Activated T-cell treated with anti-CD3 and anti-CD28 coated beads for 1 hour (primary cell): ENCODE measurements around the gene PRDM4.
"Not testable (repeated sequence)": the region's sequence is repeated elsewhere in the genome, so short reads cannot be mapped to it uniquely, and the experiment has no call there.

Source experiments
- DNase-seq: peaks from one replicate; pipeline ENCODE4 v3.0.0-alpha.2; 2020; ENCODE audit warnings: low read depth

PRDM4 gene

DNA sequence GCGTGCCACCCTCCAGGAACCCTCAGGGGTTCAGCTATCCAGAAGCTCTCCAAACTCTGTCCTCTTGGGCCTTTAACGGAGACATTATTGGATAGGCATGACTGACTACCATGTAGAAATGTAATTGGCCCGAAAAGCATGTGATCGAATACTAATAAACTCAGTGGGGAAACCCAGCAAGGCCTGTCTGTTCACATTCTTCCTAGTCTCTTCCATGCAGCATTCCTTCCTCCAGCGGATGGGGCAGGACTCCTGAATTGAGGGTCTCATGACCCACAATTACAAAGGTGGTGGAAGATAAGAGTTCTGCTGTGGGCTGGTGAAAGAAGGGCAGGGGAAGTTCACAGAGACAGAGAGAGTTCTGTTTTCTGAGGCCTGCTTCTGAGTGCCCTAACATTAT is 6.5 kb upstream of the PRDM4 start:
- no peak for DNase-seq

DNA sequence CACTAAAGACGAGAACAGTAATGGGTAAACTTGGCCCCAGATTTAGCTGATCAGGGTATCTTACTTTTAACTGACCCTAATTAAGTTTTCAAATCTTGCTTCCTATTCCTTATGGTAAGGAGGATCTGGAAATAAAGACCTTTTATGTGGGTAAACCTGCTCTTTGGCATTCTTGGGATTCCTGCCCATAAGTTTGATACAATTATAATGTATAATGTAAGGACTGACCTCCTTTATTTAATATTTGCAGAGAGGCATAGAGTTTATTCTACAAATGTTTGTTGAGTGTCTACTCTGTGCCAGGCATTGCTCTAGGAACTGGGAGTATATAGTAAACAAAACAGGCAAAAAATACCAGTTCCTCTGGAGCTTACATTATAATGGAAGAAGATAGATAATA is 4.4 kb upstream of the PRDM4 start:
- DNase-seq, result no peak

DNA sequence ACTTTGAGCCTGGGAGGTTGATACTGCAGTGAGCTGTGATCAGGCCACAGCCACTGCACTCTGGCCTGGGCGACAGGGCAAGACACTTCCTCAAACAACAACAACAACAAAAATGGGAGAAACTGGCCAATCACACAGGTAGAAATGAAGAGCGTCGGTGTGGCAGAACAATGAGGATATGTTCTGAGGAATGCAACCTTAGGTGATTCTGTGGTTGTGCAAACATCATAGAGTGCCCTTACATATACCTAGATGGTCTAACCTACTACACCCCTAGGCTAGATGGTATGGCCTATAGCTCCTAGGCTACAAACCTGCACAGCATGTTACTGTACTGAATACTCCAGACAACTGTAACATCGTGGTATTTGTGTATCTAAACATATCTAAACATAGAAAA is 3.7 kb upstream of the PRDM4 start:
- DNase-seq, result no peak

DNA sequence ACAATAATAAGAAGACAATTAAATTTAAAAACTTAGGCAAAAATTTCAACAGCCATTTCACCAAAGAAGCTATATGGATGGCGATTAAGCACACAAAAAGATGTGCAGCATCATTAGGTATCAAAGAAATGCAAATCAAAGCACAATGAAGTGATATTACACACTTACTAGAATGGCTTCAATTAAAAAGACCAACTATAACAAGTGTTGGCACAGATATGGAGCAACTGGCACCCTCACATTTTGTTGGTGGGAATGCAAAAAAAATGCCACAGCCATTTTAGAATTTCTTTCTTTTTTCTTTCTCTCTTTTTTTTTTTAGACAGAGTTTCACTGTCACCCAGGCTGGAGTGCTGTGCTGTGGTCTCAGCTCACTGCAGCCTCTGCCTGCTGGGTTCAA is 1.9 kb upstream of the PRDM4 start:
- DNase-seq, result no peak

DNA sequence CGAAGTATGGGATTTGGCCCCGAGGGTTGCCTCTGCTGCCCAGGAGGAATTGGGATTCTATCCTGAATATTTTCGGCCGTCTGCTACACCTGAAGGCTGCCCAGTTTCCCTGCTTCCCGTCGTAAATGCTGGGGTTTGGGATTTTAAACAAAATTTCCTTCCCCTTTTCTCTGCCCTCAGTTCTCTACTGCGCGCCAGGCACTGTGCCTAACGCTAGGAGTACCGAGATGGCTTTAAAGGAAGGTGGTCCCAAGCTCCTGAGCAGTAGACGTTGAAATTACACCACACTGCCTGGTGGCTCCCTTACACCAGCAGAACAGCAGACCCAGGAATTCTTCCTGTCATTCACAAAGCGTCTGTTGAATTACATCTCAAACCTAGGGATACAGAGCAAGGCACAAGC is 566 bp upstream of the PRDM4 start:
- DNase-seq, result no peak

DNA sequence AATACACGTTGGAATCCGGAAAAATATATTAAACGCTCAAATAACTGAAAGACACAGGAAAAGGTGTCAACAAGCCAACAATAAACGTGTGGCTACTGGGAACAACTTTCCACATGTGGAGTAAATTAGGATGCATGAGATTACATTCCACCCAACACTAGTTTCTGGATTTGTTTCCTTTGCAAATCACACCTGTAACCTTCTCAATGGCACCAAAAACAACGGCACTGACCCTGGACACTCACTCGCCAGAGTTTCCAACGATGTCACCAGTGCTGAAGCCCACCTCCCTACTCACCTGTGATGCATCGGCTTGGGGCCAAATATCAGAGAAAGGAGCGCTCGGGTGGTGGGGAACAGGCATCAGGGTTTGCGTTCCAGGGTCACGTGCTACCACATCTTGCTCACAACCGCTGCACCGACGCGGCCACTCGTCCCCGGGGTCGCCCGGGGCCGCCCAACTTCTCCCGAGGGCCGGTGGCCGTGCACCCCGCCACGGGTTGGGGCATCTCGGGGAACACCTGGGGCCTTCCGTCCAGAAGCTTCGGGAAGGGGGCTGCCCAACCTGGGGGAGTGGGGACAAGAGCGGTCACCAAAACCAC is 629 bp downstream of the PRDM4 start:
- peak; percentile 12 for DNase-seq

DNA sequence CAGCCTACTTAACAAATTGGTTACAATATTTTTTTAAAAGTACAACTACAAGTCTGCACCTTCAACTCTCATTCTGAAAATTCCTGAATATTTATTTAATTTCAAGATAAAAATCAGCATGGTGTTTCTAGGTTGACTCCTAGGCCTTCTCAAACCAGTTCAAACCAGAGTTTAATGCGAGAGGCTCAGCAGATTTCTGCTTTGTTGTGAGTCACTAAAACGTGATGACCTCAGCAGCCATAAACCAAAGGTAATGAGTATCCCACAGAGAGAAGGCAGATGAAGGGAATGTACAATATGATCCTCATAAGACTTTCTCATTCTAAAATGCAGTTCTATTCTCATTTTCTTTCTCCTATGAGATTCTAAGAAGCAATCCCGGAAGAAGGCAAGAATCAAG is 1.5 kb downstream of the PRDM4 start:
- DNase-seq, result no peak

DNA sequence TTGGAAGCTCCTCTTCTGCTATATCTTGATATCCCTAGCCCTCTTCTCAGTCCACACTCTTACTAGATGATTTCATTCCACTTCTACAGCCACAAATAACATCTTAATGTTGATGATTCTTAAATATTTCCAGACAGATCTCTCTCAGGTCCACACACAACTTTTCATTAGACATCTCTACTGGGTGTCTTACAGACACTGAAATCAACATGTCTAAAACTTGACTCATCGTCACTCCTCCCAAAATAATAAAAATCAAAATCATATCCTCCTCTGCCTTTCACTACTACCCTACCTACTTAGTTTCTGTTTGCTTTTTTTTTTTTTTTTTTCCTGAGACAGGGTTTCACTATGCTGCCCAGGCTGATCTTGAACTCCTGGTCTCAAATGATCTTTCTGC is 11.9 kb downstream of the PRDM4 start:
- DNase-seq, result no peak

DNA sequence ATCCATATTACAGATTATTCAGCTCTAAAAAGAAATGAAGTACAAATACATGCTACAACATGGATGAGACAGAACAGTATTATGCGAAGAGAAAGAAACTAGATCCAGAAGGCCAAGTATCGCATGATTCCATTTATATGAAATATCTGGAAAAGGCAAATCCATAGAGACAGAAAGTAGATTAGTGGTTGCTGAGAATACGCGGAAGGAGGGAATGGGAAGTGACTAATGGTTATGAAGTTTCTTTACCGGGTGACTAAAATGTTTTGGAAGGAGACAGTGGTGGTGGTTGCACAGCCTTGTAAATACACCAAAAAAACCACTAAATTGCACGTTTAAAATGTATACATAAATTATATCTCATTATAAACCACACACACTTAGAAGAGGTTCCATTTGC is 12.5 kb downstream of the PRDM4 start:
- DNase-seq, result no peak

DNA sequence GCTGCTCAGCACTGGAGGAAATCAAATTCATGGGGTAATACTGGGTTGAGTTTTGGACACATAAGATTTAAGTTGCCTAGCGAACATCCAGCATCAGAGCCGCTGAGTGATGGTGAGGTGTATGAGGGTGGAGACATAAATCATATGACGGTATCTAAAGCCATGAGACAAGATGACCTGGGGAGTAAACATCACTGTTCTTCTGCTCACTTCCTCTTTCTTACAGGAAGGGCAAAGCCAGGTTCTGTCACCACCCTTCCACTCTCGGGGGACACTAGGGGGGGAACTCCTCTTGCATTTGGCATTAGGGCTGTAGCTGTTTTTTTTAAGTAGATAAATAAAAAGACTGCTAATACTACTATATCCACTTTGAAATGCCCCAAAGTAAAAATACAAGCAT is 24.0 kb downstream of the PRDM4 start:
- no peak for DNase-seq

DNA sequence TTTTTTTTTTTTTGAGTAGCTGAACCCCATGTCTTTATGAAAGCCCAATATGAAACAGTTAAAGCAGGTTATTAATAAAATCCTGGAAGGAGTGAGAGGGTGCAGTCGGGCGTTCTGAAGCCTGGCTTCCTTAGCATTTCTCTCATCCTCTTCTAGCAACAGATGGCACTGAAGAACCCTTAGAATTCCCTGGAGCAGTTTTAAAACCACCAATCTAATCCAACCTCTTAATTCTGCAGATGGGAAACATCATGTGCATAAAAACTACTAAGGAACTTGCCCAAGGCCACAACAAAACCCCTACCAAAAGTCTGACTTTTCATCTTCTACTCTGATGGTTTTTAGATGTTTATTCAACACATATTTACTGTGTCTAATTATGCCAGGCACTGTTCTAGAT is 25.2 kb downstream of the PRDM4 start:
- no peak for DNase-seq

DNA sequence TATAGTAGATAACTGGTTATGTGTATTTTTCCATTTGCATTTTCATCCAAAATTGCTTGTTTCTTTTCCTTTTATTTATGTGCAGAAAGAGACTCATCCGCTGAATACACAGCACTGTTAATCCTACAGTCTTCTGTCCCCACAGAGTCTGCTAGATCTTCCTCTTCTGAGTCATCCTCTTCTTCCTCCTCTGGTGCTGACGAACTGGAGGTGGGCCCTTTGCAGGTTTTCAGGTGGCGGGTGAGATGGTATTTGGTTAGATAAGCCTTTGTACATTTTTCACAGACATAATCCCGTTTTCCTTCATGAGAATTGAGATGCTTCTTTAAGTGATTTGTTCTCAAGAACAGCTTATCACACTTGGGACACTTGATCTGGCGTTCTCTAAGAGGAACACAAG is 26.8 kb downstream of the PRDM4 start:
- DNase-seq, result no peak

DNA sequence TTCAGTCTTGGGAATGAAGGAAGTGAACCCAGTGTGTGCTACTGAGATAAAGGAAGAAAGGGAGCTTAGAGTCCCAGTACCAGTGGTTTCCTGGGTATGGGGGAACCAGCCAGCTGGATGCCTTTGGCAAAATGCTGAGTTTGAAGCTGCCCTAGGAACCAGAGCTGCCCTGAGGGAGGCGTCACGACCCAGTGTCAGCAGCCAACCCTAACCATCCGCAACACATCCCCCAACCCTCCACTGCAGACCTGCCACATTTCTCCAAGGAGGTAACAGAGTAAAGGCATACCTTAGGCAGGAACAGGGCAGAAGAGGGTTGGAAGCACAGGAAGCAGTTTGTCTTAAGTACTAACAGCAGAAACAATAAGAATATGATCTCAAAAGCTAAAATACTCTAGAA is 28.6 kb downstream of the PRDM4 start:
- DNase-seq, result no peak

DNA sequence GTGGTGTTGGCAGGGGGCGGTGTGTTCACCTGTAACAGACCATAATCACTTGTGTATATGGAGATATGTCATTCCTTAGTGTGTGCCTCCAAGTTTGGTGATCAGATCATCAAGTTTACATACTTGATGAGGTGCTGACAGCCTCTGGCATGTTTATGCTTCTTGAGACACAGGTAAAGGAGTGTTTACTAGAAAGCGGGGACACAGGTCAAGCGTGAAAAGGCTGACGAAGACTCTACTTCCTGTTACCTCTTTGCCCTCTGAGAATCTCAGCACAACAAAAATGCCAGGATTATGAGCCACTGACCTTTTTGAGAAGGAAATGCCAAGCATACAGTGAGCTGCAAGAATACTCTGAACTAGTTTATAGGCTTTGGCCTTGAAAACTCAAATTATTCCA is 29.6 kb downstream of the PRDM4 start:
- DNase-seq, result no peak

DNA sequence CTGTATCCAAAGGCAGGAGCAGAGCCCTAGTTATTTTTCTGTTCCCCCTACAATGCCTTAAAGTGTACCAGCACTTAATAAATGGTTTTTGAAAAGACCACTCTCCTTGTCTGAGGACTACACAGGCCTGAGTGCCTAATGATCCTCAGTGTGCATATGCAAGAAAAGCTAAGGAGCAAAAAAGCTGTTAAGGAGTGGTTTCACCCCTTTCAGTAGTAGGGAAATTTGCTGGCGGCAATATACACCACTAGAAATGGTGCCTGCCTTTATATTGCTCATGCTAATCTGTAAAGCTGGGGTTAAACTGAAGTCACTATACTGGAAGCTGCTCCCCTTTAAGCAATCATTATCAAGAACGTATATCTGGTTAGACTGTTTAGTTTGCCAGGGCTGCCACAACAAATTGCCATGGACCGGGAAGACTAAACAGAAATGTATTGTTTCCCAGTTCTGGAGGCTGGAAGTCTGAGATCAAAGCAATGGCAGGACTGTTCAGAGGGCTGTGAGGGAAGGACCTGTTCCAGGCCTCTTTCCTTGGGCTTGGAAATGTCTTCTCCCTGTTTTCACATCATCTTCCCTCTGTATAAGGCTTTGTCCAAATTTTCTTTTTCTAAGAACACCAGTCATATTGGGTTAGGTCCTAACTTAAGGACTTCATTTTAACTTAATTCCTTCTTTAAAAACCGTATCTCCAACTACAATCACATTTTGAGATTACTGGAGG is 30.2 kb downstream of the PRDM4 start:
- DNase-seq, result no peak

DNA sequence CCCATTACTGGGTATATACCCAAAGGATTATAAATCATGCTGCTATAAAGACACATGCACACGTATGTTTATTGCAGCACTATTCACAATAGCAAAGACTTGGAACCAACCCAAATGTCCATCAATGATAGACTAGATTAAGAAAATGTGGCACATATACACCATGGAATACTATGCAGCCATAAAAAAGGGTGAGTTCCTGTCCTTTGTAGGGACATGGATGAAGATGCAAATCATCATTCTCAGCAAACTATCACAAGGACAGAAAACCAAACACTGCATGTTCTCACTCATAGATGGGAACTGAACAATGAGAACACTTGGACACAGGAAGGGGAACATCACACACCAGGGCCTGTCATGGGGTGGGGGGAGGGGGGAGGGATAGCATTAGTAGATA is 33.2 kb downstream of the PRDM4 start:
- not testable (repeated sequence) for DNase-seq

DNA sequence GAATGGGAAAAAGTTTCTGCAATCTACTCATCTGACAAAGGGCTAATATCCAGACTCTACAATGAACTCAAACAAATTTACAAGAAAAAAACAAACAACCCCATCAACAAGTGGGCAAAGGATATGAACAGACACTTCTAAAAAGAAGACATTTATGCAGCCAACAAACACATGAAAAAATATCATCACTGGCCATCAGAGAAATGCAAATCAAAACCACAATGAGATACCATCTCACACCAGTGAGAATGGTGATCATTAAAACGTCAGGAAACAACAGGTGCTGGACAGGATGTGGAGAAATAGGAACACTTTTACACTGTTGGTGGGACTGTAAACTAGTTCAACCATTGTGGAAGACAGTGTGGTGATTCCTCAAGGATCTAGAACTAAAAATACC is 33.6 kb downstream of the PRDM4 start:
- DNase-seq, result not testable (repeated sequence)

DNA sequence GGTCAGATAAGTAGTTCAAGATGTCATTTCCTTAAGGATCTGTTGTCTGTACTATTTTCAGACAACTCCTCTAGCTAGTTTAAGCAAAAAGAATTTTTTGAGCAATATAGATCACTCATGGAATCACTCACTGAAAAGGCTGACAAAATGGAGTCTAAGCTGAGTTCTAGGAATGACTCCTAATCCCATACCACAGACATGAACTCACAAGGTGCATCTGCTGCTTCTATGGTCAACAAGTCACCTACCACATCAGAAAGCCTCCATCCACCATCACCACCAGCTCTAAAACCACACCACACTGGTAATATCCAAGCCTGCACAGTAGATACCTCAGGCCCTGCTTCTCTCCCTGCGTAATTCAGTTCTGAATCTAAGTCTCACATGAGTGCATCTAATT is 42.3 kb downstream of the PRDM4 start:
- no peak for DNase-seq

DNA sequence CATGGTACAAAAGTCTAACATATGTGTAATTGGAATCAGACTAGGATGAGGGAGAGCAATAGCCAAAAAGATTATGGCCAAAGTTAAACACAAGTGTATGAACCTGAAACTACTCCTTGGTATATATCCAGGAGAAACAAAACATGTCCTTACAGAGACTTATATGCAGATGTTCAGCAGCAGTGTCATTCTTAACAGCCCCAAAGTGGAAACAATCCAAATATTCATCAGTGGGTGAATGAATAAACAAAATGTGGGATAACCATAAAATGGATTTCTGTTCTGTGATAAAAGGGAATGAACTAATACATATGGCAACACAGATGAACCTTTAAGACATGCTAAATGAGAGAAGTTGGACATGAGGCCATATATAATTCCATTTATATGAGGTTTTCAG is 45.2 kb downstream of the PRDM4 start:
- no peak for DNase-seq

DNA sequence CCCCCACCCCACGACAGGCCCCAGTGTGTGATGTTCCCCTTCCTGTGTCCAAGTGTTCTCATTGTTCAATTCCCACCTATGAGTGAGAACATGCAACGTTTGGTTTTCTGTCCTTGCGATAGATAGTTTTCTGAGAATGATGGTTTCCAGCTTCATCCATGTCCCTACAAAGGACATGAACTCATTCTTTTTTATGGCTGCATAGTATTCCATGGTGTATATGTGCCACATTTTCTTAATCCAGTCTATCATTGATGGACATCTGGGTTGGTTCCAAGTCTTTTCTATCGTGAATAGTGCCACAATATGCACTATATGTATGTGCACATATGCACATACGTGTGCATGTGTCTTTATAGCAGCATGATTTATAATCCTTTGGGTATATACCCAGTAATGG is 55.4 kb downstream of the PRDM4 start:
- not testable (repeated sequence) for DNase-seq

DNA sequence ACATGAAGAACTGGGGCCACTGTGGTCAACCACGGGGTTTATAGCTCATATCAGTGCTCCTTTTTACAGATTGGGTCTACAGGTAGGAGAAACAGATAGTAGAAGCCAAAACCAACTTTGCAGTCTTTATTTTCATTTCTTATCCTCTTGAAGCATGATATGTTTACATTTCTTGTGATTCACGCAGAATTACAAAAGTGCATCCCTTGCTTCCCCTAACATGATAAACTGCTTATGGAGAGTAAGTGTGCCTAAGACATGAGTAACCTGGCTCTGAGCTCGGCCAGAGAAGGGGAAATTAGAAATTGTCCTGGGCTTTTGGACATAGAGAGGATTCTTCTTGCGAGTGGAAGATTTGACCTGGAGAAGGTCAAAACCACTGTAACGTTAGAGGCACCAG is 56.9 kb downstream of the PRDM4 start:
- DNase-seq, result no peak

DNA sequence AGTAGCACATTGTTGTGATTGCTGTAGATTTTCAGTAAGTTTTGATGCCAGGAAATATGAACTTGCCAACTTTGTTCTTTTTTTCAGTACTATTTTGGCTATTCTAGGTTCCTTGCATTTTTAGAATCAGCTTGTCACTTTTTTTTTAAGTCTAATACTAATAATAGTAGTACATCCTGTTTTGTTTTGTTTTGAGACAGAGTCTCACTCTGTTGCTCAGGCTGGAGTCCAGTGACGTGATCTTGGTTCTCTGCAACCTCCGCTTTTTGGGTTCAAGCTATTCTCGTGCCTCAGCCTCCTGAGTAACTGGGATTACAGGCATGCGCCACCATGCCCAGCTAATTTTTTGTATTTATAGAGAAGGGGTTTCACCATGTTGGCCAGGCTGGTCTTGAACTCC is 58.8 kb downstream of the PRDM4 start:
- DNase-seq, result no peak

DNA sequence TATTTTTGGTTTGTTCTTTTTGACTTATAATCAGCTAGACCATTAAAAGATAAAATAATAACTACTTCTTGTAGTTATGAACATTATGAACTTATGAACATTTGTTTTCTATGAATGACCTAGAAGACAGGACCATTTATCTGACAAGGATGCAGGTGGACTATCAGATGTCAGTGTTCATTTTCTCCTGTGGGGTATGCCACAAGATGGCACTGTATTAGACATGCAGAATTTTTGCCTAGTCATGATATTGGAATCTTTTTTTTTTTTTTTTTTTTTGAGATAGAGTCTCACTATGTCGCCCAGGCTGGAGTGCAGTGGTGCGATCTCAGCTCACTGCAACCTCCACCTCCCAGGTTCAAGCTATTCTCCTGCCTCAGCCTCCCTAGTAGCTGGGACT is 65.2 kb downstream of the PRDM4 start:
- DNase-seq, result not testable (repeated sequence)
